MM.1S (cell line): ENCODE measurements around the gene GRIK3.

ENCODE experiments used
- DNase-seq: peaks from one replicate; pipeline ENCODE4 v3.0.0-alpha.2; 2015
- H2AFZ ChIP-seq: fragments of 300-600 bp; sonication (generic); 2 replicates; pipeline ENCODE4 v1.6.0; 2016; ENCODE audit warnings: antibody characterized with exemption, low read length
- H3F3A ChIP-seq: fragments of 300-600 bp; sonication (generic); 2 replicates; pipeline ENCODE4 v1.6.1; 2016; ENCODE audit warnings: mild to moderate bottlenecking, antibody characterized with exemption, low read length, moderate library complexity, mixed read lengths; ENCODE audit not compliant: insufficient read depth
- H3K27ac ChIP-seq: fragments of 300-600 bp; sonication (generic); 2 replicates; pipeline ENCODE4 v1.5.1; 2016; ENCODE audit warnings: mild to moderate bottlenecking, low read length
- H3K27me3 ChIP-seq: fragments of 300-600 bp; sonication (generic); replicated peaks from 2 replicates; pipeline ENCODE4 v1.6.0; 2016; ENCODE audit warnings: low read length; ENCODE audit not compliant: insufficient read depth
- H3K36me3 ChIP-seq: fragments of 300-600 bp; sonication (generic); replicated peaks from 2 replicates; pipeline ENCODE4 v1.6.1; 2016; ENCODE audit warnings: mild to moderate bottlenecking, low read length, mixed read lengths; ENCODE audit not compliant: insufficient read depth
- H3K4me1 ChIP-seq: fragments of 300-600 bp; sonication (generic); 2 replicates; pipeline ENCODE4 v1.6.1; 2016; ENCODE audit warnings: low read length, mixed read lengths
- H3K4me2 ChIP-seq: fragments of 300-600 bp; sonication (generic); 2 replicates; pipeline ENCODE4 v1.6.0; 2016; ENCODE audit warnings: low read depth, low read length
- H3K4me3 ChIP-seq: fragments of 300-600 bp; sonication (generic); 2 replicates; pipeline ENCODE4 v1.5.1; 2016; ENCODE audit warnings: low read length, mixed read lengths
- H3K79me2 ChIP-seq: fragments of 300-600 bp; sonication (generic); 2 replicates; pipeline ENCODE4 v1.6.1; 2016; ENCODE audit warnings: mixed run types, low read length, mixed read lengths
- H3K9ac ChIP-seq: fragments of 300-600 bp; sonication (generic); 2 replicates; pipeline ENCODE4 v1.6.1; 2016; ENCODE audit warnings: low read length, mixed read lengths
- H3K9me2 ChIP-seq: fragments of 300-600 bp; sonication (generic); replicated peaks from 2 replicates; pipeline ENCODE4 v1.6.1; 2016; ENCODE audit warnings: mild to moderate bottlenecking, low read length, mixed read lengths; ENCODE audit not compliant: insufficient read depth
- H3K9me3 ChIP-seq: fragments of 300-600 bp; sonication (generic); replicated peaks from 2 replicates; pipeline ENCODE4 v1.6.1; 2016; ENCODE audit warnings: mild to moderate bottlenecking, low read length, mixed read lengths; ENCODE audit not compliant: insufficient read depth
- H4K20me1 ChIP-seq: fragments of 300-600 bp; sonication (generic); 2 replicates; pipeline ENCODE4 v1.6.1; 2016; ENCODE audit warnings: mild to moderate bottlenecking, low read length, moderate library complexity, mixed read lengths; ENCODE audit not compliant: insufficient read depth
- CTCF ChIP-seq: fragments of 300-600 bp; sonication (generic); IDR thresholded peaks from 2 replicates; pipeline ENCODE4 v1.5.1; 2016; ENCODE audit warnings: antibody characterized with exemption, low read length, mixed read lengths
- EZH2 ChIP-seq: fragments of 300-600 bp; sonication (generic); optimal IDR thresholded peaks from 2 replicates; pipeline ENCODE3; 2017; ENCODE audit warnings: low read depth, mild to moderate bottlenecking, antibody characterized with exemption, low read length, mixed read lengths
- EZH2phosphoT487 ChIP-seq: fragments of 300-600 bp; sonication (generic); IDR thresholded peaks from 2 replicates; pipeline ENCODE4 v1.6.1; 2018; ENCODE audit warnings: antibody characterized with exemption, low read length

Gene GRIK3

DNA sequence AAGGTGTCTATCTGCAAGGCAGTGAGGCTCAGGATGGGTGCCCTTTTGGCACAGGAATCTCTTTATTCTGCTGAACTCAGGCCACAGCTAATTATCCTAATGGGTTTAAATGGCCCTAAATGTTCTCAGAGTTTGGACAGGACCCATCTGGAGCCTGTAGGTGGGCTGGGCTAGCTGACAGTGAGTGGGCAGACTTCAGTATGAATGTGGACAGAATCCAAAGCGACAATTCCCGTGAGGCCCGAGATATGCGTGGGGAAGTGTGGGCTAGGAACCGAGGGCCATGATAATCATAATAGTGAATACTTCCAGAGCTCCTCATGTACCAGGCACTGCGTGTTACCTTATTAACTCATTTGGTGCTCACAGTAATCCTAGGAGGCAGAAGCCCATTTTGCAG, 165.3 kb downstream of the GRIK3 start:
- Histone ChIP-seq H3K4me1 (no peaks in the 10 kb centered on the region), H3K27ac (no peak overlapping the region), H4K20me1 (no peaks in the 10 kb centered on the region), H3K9me2 (no peaks in the 10 kb centered on the region), H3K9me3 (no peaks in the 10 kb centered on the region), H3K27me3 (peaks cover 61% of the 10 kb centered on the region), H3K9ac (no peak overlapping the region), H3K36me3 (no peaks in the 10 kb centered on the region), H3F3A (no peaks in the 10 kb centered on the region), H3K4me2 (no peak overlapping the region), H3K4me3 (no peak overlapping the region), H3K79me2 (no peaks in the 10 kb centered on the region), H2AFZ (no peak overlapping the region)
- no peak for TF ChIP-seq CTCF
- DNase-seq, result no peak

- Histone ChIP-seq H3K9me2 (no peaks in the 10 kb centered on the region), H3K36me3 (no peaks in the 10 kb centered on the region), H3K27ac (no peak overlapping the region), H4K20me1 (no peaks in the 10 kb centered on the region), H3K4me3 (no peak overlapping the region), H2AFZ (no peak overlapping the region), H3K27me3 (peaks cover 66% of the 10 kb centered on the region), H3K9ac (no peak overlapping the region), H3K9me3 (no peaks in the 10 kb centered on the region), H3K79me2 (no peaks in the 10 kb centered on the region), H3K4me1 (no peaks in the 10 kb centered on the region), H3F3A (no peaks in the 10 kb centered on the region), H3K4me2 (no peak overlapping the region)
- no peak for DNase-seq
- TF ChIP-seq CTCF (no peak), EZH2 (no peak), EZH2phosphoT487 (no peak)
Observed at GRCh38 chr1:36867575-36867974, 166.7 kb downstream of the GRIK3 start.

DNA sequence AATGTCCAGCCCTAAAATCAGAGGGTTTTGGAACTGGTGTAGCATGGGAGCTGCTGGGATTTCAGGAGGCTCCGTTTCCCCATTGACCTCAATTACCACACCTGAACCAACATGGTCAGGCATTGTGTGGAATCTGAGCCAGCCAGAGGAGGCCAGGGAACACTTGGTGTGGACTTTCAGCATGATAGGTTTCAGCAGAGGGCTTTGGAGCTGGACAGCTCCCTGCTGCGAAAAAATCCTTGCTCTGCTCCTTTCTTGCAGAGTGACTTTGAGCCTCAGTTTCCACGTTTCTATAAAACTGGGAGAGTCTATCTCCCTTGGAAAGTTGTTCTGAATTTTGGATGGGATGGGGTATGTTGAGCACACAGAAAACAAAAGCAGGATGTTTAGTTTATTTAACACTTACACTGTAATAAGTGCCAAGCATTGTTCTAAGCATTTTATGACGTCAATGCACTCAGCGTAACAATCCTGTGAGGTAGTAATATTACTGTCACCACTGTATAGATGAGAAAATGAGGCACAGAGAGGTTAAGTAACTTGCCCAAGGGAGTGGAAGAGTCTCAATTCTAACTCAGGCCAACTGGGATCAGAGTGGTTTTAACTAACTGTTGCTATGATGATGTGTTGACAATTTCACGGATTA, 168.0 kb downstream of the GRIK3 start:
- Histone ChIP-seq H3K9ac (no peak overlapping the region), H3K9me3 (no peaks in the 10 kb centered on the region), H3K27me3 (peaks cover 66% of the 10 kb centered on the region), H3K79me2 (no peaks in the 10 kb centered on the region), H3K4me3 (no peak overlapping the region), H3K4me2 (no peak overlapping the region), H3K4me1 (no peaks in the 10 kb centered on the region), H3F3A (no peaks in the 10 kb centered on the region), H3K27ac (no peak overlapping the region), H2AFZ (no peak overlapping the region), H3K9me2 (no peaks in the 10 kb centered on the region), H4K20me1 (no peaks in the 10 kb centered on the region), H3K36me3 (no peaks in the 10 kb centered on the region)
- TF ChIP-seq EZH2 (no peak), EZH2phosphoT487 (no peak), CTCF (no peak)
- no peak for DNase-seq

- H3K9me2 ChIP-seq, result no peaks in the 10 kb centered on the region
- no peaks in the 10 kb centered on the region for H3K4me1 ChIP-seq
- H3K4me3 ChIP-seq, result no peak overlapping the region
- no peak overlapping the region for H2AFZ ChIP-seq
- H3K36me3 ChIP-seq, result no peaks in the 10 kb centered on the region
- H3K9ac ChIP-seq, result no peak overlapping the region
- no peak overlapping the region for H3K27ac ChIP-seq
- H3F3A ChIP-seq, result no peaks in the 10 kb centered on the region
- H3K9me3 ChIP-seq, result no peaks in the 10 kb centered on the region
- no peak for DNase-seq
- TF ChIP-seq EZH2 (no peak), CTCF (no peak), EZH2phosphoT487 (no peak)
- H4K20me1 ChIP-seq, result no peaks in the 10 kb centered on the region
- H3K27me3 ChIP-seq, result peaks cover 66% of the 10 kb centered on the region
- no peak overlapping the region for H3K4me2 ChIP-seq
- H3K79me2 ChIP-seq, result no peaks in the 10 kb centered on the region
Observed at GRCh38 chr1:36865602-36865900, 168.8 kb downstream of the GRIK3 start.
